HG02588 (cell line): ENCODE results near the gene CCL11.
"Not testable (repeated sequence)": the region's sequence is repeated elsewhere in the genome, so short reads cannot be mapped to it uniquely, and the experiment has no call there.

Experiments
- ATAC-seq: cut with Tn5 transposase; IDR thresholded peaks from one replicate; pipeline ENCODE4 v1.9.1; 2021; ENCODE audit warnings: mild to moderate bottlenecking, moderate library complexity; ENCODE audit not compliant: unreplicated experiment

CCL11 gene

DNA sequence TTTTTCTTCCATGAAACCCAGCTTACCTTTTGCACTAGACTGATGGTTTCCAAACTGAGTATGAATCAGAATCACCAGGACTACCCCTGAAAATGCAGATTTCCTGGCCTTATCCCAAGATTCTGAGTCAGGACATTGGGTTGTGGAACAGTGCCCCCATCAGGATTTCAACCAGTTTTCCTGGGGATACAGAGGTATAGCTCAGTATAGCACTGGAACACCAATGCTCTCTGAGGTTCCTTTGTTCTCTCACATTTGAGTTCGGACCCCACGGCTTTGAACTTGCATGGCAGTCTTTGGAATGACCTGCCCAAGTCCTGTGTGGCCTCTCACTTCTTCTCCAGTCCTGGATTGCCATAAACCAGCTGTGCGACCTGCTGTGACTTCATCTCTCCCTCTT is 20.9 kb downstream of the CCL11 start:
- ATAC-seq, result no peak

DNA sequence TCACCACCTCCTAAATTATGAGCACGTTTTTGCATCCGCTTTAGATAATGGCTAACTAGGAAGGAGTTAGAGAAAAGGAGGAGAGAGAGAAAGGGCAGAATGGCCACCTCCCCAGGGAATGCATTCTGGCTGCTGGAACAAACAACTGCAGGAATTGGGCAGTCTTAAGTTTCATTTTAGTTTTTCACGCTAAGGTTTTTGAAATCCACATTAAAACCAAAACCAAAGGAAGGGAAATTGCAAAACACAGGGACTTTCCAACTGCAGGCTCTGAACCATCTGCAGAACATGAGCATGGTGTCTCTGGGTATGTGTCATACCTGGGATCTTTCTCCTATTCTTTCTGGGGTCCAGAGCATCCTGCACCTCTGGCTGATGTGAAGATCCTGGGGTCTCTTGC is 21.6 kb downstream of the CCL11 start:
- no peak for ATAC-seq

DNA sequence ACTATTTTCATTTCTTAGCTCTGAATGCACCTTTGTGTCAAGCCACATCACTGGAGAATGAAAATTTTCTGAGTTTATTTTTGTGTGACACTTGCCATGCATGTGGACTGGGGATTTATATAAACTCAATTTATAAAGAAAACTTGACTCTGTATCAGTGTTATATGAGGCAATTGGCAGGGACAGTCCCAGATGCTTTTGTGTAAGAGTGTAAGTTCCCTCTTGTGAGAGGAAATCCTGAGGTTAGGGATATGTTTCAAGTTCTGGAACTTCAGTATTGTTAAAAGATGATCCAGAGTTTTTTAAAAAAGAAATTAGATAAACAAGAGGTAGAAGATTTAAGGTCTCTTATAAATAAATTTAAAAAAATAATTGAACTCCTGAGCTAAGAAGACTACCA is 22.8 kb downstream of the CCL11 start:
- no peak for ATAC-seq

DNA sequence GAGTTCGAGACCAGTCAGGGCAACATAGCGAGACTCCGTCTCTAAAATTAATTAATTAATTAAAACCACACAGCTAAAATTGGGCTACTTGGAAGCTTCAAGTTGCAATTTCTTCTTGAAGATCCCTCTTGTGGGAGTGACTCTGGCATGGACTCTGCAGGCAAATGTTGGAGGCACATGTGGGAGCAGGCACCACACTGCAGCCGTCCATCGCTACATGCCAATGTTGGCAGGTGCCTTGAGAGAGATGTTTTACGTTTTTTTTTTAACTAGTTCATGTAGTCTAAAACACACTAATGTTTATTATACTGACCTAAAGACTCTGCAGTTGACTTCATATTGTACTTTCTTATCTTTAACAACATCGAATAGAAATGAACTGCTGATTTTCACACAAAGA is 25.7 kb downstream of the CCL11 start:
- ATAC-seq, result no peak

DNA sequence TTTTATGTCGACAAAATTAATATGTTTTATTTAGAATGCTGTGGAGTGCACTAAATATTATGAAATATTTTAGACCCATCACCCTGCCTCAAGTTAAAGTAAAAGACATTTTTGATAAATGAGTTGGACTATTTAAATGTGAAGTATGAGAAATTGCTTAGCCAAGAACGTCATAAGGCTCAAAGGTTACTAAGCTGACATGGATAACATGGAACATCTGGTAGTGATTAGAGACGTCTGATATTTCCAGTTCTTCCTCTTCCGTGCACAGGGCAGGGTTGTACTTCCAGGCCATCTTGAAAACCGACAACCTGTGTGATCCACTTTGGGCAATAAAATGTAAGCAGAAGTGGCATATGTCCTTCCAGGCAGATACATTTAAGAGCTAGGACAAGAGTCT is 26.5 kb downstream of the CCL11 start:
- ATAC-seq, result no peak

DNA sequence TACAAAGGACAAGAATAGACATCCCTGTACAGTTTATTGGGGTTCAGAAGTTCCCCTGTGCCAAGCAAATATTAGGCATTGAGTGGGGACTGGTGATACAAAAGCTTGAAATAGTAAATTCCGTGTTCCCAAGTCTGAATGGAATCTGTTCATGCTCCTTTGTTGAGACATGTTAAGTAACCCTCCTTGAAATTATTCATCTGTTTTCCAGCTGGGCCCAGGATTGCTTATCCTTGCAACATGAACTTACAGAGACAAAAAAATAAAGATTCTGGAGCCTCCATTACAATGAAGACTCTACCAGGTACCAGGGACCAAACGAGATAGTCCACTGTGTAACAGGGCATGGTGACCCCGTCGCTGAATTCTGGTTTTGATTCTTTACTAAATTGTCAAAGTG is 27.6 kb downstream of the CCL11 start:
- ATAC-seq, result no peak

DNA sequence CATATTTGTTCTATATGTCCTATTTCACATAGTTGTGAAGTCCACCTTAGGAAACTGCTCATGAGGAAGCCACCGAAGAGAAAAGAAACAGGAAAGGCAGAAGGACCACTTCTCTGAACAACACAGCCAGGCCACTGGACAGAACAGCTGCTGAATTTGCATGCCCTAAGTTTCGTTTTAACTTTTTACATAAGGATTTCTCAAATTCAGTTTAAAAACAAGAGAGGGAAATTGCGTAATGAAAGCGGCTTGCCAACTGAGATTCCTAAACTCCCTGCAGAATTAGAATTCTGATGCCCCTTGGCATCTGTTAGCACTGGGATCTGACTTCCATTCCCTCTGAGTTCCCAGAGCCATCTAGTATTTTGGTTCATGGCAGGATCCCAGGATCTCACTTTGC is 28.7 kb downstream of the CCL11 start:
- no peak for ATAC-seq

DNA sequence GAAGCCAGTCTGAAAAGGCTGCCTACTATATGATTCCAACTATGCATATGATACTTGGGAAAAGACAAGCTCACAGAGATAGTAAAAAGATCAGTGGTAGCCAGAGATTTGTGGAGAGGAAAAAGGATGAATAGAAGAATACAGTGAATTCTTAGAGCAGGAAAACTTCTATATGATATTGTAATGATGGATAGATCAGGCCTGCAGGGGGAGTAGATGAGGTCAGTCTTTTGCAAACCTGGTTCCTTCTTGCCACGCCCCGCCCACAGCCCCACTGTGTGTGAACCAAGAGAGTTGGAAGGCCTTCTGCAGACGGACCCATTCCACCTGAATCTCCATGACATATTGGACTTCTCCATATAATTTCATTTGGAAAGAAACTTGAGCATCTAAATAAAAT is 32.9 kb downstream of the CCL11 start:
- ATAC-seq, result no peak

DNA sequence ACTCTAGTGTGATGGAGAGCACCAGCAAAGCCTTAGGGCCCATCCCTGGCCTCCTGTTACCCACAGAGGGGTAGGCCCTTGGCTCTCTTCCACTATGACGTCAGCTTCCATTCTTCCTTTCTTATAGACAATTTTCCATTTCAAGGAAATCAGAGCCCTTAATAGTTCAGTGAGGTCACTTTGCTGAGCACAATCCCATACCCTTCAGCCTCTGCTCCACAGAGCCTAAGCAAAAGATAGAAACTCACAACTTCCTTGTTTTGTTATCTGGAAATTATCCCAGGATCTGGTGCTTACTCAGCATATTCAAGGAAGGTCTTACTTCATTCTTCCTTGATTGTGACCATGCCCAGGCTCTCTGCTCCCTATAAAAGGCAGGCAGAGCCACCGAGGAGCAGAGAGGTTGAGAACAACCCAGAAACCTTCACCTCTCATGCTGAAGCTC is 33.5 kb downstream of the CCL11 start, which contains the start of gene CCL8:
CCL8 (plus strand) TSS at position 397 of the 445 bp plus-strand sequence. CDS start 67 bp downstream, outside the sequence.
- ATAC-seq, result no peak

DNA sequence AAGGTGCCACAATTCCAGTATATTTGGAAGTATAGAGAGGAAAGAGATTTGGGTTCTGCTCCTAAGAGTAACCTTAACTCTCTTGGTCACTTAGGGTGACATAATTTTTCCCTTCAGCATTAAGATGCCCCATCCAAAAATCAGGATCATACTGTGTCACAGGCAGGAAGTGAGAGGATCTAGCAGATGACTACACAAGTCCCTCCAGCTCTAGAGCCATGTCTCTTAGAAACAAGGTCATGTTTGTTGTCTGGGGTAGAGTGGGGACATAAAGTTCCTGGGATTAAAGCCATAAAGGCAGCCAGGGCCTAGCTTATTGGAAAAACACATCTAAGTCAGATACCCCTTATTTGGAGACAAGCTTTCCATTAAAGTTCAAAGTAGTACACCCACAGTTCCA is 36.4 kb downstream of the CCL11 start:
- no peak for ATAC-seq

DNA sequence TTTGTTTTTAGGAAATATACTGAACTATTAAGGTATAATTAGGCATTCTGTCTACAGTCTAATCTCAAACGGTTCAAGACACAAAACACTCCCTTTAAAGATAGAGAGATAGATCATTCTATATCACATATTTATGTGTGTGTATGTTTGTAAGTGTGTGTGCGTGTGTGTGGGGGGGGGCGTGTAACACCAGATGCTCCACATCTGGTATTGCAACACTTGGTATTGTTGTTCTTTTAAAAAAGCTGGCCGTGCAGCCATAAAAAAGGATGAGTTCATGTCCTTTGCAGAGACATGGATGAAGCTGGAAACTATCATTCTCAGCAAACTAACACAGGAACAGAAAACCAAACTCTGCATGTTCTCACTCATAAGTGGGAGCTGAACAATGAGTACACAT is 42.0 kb downstream of the CCL11 start:
- not testable (repeated sequence) for ATAC-seq

DNA sequence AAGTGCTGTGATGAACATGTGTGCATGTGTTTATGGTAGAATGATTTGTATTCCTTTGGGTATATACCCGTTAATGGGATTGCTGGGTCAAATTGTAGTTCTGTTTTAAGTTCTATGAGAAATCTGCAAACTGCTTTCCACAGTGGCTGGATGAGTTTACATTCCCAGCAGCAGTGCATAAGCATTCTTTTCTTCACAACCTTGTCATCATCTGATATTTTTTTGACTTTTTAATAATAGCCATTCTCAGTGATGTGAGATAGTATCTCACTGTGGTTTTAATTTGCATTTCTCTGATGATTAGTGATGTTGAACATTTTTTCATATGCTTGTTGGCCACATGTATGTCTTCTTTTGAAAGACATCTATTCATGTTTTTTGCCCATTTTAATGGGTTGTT is 52.2 kb downstream of the CCL11 start:
- no peak for ATAC-seq
